ENCODE measurements around the gene IMP4.

DNA sequence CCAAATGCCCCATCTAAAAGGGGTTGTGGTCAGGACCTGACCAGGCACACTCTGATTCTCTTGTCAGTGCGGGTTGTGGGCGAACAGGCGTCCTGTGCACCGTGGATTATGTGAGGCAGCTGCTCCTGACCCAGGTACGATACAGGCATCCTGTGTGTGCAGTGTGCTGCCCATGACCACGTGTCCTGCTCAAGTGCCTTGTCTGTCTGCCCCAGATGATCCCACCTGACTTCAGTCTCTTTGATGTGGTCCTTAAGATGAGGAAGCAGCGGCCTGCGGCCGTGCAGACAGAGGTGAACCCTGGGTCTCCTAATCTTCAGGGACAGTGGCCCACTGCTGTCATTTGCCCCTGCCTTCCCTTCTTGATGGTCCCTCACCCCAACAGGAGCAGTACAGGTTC, 27.8 kb downstream of the IMP4 start:
- TF ChIP-seq, protein P1, sequence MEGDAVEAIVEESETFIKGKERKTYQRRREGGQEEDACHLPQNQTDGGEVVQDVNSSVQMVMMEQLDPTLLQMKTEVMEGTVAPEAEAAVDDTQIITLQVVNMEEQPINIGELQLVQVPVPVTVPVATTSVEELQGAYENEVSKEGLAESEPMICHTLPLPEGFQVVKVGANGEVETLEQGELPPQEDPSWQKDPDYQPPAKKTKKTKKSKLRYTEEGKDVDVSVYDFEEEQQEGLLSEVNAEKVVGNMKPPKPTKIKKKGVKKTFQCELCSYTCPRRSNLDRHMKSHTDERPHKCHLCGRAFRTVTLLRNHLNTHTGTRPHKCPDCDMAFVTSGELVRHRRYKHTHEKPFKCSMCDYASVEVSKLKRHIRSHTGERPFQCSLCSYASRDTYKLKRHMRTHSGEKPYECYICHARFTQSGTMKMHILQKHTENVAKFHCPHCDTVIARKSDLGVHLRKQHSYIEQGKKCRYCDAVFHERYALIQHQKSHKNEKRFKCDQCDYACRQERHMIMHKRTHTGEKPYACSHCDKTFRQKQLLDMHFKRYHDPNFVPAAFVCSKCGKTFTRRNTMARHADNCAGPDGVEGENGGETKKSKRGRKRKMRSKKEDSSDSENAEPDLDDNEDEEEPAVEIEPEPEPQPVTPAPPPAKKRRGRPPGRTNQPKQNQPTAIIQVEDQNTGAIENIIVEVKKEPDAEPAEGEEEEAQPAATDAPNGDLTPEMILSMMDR (IDR thresholded peaks at IDR 0.05) = no peak
- TF ChIP-seq POLR2A (IDR thresholded peaks at IDR 0.05) = no peak

Measured in uterus (tissue), 2 donors.